Measurements from ENCODE around the gene LRRC4C. TPM values are rescaled to one million over a fixed set of nuclear protein-coding genes. Genes with fewer than 3 reads are reported as not detected.

Gene LRRC4C
- total RNA-seq, 2 donors from 2014 or later: 0.42 TPM; not detected in 1

GRCh38 chr11:41346042-41346441, 113.4 kb downstream of the LRRC4C start:
- Histone ChIP-seq H3K9ac (ENCODE audit: low read depth in 2 of 2, low read length in 2 of 2) (no peak overlapping the region), H3K27ac (no peak overlapping the region), H3K4me3 (no peak overlapping the region), H3K9me3 (no peaks in the 10 kb centered on the region), H3K36me3 (no peaks in the 10 kb centered on the region), H3K4me1 (no peaks in the 10 kb centered on the region), H3K27me3 (no peaks in the 10 kb centered on the region)
- no peak for TF ChIP-seq CTCF (IDR thresholded peaks at IDR 0.05)
- no peak for DNase-seq
- intact Hi-C loops (cut with DNase I): no loop called here

DNA sequence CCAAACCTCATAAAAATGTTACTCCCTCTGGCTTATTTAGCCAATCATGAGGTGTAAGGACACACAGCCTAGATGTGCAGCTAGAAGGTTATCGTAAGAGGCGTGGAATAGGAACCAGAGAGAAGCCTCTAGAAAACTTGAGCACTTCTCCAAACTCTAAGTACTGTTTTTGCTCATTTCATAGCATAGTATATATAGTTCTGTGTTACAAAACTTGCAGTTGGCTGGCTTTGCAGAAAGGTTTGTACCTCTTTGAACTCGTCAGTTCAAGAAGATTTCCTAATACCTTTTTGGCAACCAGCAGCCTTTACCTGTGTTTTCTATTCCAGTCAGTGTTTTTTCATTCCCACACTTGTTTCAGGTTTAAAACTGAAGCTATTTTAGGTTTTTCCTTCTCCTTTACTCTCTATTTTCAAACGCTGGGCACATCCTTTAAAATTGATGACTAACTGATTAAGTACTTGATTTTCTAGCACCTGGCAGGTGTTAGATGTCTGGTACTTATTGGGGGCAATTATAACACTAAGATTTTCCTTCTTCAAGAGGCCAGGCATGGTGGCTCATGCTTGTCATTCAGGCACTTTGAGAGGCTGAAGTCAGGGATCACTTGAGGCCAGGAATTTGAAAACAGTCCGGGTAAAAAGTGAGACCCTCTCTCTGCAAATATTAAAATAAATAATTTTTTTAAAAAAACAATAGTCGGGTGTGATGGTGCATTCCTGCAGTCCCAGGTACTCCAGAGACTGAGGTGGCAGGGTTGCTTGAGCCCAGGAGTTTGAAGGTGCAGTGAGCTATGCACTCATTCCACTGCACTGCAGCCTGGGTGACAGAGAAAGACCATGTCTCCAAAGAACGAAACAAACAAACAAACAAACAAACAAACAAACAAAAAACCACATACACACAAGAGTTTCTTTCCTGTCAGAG, 125.2 kb downstream of the LRRC4C start:
- Histone ChIP-seq H3K4me3 (no peak overlapping the region), H3K9ac (ENCODE audit: low read depth in 2 of 2, low read length in 2 of 2) (no peak overlapping the region), H3K27me3 (no peaks in the 10 kb centered on the region), H3K4me1 (no peaks in the 10 kb centered on the region), H3K9me3 (no peaks in the 10 kb centered on the region), H3K36me3 (no peaks in the 10 kb centered on the region), H3K27ac (no peak overlapping the region)
- DNase-seq: no peak
- no peak for TF ChIP-seq CTCF (IDR thresholded peaks at IDR 0.05)
- intact Hi-C loops (cut with DNase I): no loop called here

- Histone ChIP-seq H3K27me3 (no peaks in the 10 kb centered on the region), H3K9me3 (no peaks in the 10 kb centered on the region), H3K9ac (ENCODE audit: low read depth in 2 of 2, low read length in 2 of 2) (no peak overlapping the region), H3K36me3 (no peaks in the 10 kb centered on the region), H3K4me3 (no peak overlapping the region), H3K4me1 (no peaks in the 10 kb centered on the region), H3K27ac (no peak overlapping the region)
- no peak for DNase-seq
- intact Hi-C loops (cut with DNase I): no loop called here
- no peak for TF ChIP-seq CTCF (IDR thresholded peaks at IDR 0.05)
These were observed 126.1 kb downstream of the LRRC4C start for GRCh38 chr11:41333357-41333756.

- intact Hi-C loops (cut with DNase I): no loop called here
- DNase-seq: no peak
- Histone ChIP-seq H3K4me1 (no peaks in the 10 kb centered on the region), H3K4me3 (no peak overlapping the region), H3K9me3 (no peaks in the 10 kb centered on the region), H3K27me3 (no peaks in the 10 kb centered on the region), H3K36me3 (no peaks in the 10 kb centered on the region), H3K9ac (ENCODE audit: low read depth in 2 of 2, low read length in 2 of 2) (no peak overlapping the region), H3K27ac (no peak overlapping the region)
- no peak for TF ChIP-seq CTCF (IDR thresholded peaks at IDR 0.05)
These were observed 131.1 kb downstream of the LRRC4C start for GRCh38 chr11:41328324-41328723.

DNA sequence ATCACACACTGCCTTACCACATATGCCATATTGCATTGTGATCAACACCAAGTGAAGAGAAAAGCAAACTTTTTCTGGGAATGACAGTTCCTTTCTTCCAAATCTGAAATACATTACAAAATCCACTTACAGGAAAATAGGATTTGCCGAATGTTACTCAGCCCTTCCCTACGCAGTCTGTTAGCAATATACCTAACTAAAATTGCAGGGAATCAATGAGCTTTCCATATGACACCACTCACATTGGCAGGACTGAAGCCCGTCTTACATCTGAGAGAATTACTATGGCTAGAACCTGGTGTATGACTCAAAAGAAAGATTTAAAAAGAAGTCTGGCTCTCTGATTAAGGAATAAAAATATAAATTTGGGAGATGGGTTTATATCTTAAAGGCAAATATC, 136.0 kb downstream of the LRRC4C start:
- Histone ChIP-seq H3K4me3 (no peak overlapping the region), H3K27me3 (no peaks in the 10 kb centered on the region), H3K36me3 (no peaks in the 10 kb centered on the region), H3K9me3 (no peaks in the 10 kb centered on the region), H3K9ac (ENCODE audit: low read depth in 2 of 2, low read length in 2 of 2) (no peak overlapping the region), H3K4me1 (no peaks in the 10 kb centered on the region), H3K27ac (no peak overlapping the region)
- TF ChIP-seq CTCF (IDR thresholded peaks at IDR 0.05): no peak
- no peak for DNase-seq
- intact Hi-C loops (cut with DNase I): no loop called here
